ENCODE data around the gene SEPHS1. TPM values are rescaled to one million over a fixed set of nuclear protein-coding genes. Genes with fewer than 3 reads are reported as not detected.

Gene SEPHS1
- total RNA-seq, 2 experiments from 2014 or later: 74.5 to 74.7 TPM

GRCh38 chr10:13322615-13323148, 25.4 kb downstream of the SEPHS1 start:
- CTCF ChIA-PET: no interaction called here
- H3K27me3 Mint-ChIP-seq: no peaks in the 10 kb centered on the region
- no peak overlapping the region for H3K4me3 Mint-ChIP-seq
- POLR2A ChIA-PET: no interaction called here
- H3K36me3 Mint-ChIP-seq (ENCODE audit: low read depth): peaks cover 46% of the 10 kb centered on the region
- ATAC-seq (no peak), DNase-seq (no peak)
- H3K9me3 Mint-ChIP-seq (ENCODE audit: low read depth): no peaks in the 10 kb centered on the region
- H3K4me1 Mint-ChIP-seq: no peaks in the 10 kb centered on the region
- no peak overlapping the region for H3K27ac Mint-ChIP-seq
- intact Hi-C loops (cut with DNase I, micrococcal nuclease): loop anchor here in 1 of 2 experiments (2.0 kb wide), 1 partner anchor 20 kb away; no protein-coding TSS in a partner anchor

- no peak overlapping the region for H3K27ac Mint-ChIP-seq
- no peak for ATAC-seq
- intact Hi-C loops (cut with DNase I, micrococcal nuclease): no loop called here
- ChIA-PET CTCF (no interaction called here), POLR2A (no interaction called here)
- no peak for DNase-seq
- H3K9me3 Mint-ChIP-seq (ENCODE audit: low read depth): no peaks in the 10 kb centered on the region
- no peak overlapping the region for H3K4me3 Mint-ChIP-seq
- H3K27me3 Mint-ChIP-seq: no peaks in the 10 kb centered on the region
- no peaks in the 10 kb centered on the region for H3K4me1 Mint-ChIP-seq
- peaks cover 47% of the 10 kb centered on the region for H3K36me3 Mint-ChIP-seq (ENCODE audit: low read depth)
These were observed 26.5 kb downstream of the SEPHS1 start for GRCh38 chr10:13321576-13321975.

- POLR2A ChIA-PET: no interaction called here
- ATAC-seq (no peak), DNase-seq (no peak)
- Mint-ChIP-seq H3K9me3 (ENCODE audit: low read depth) (no peaks in the 10 kb centered on the region), H3K27ac (no peak overlapping the region), H3K4me1 (no peaks in the 10 kb centered on the region), H3K27me3 (no peaks in the 10 kb centered on the region), H3K4me3 (no peak overlapping the region), H3K36me3 (ENCODE audit: low read depth) (peaks cover 31% of the 10 kb centered on the region)
- CTCF ChIA-PET: no interaction called here
- intact Hi-C loops (cut with DNase I, micrococcal nuclease): no loop called here
These were observed 28.9 kb downstream of the SEPHS1 start for GRCh38 chr10:13319166-13319565.

GRCh38 chr10:13317474-13317873, 30.6 kb downstream of the SEPHS1 start:
- Mint-ChIP-seq H3K9me3 (ENCODE audit: low read depth) (no peaks in the 10 kb centered on the region), H3K27ac (no peak overlapping the region), H3K4me3 (no peak overlapping the region), H3K27me3 (no peaks in the 10 kb centered on the region), H3K36me3 (ENCODE audit: low read depth) (peaks cover 24% of the 10 kb centered on the region), H3K4me1 (no peaks in the 10 kb centered on the region)
- ATAC-seq (no peak), DNase-seq (no peak)
- ChIA-PET POLR2A (no interaction called here), CTCF (no interaction called here)
- intact Hi-C loops (cut with DNase I, micrococcal nuclease): no loop called here

- no peaks in the 10 kb centered on the region for H3K9me3 Mint-ChIP-seq (ENCODE audit: low read depth)
- ChIA-PET CTCF (no interaction called here), POLR2A (no interaction called here)
- ATAC-seq (no peak), DNase-seq (no peak)
- H3K4me3 Mint-ChIP-seq: no peak overlapping the region
- intact Hi-C loops (cut with DNase I, micrococcal nuclease): no loop called here
- no peaks in the 10 kb centered on the region for H3K27me3 Mint-ChIP-seq
- H3K4me1 Mint-ChIP-seq: no peaks in the 10 kb centered on the region
- H3K27ac Mint-ChIP-seq: no peak overlapping the region
- H3K36me3 Mint-ChIP-seq (ENCODE audit: low read depth): peaks cover 19% of the 10 kb centered on the region
These were observed 31.3 kb downstream of the SEPHS1 start for GRCh38 chr10:13316635-13317311.

GRCh38 chr10:13315361-13315760, 32.7 kb downstream of the SEPHS1 start:
- H3K4me3 Mint-ChIP-seq: no peak overlapping the region
- no peaks in the 10 kb centered on the region for H3K4me1 Mint-ChIP-seq
- no peaks in the 10 kb centered on the region for H3K9me3 Mint-ChIP-seq (ENCODE audit: low read depth)
- peaks cover 13% of the 10 kb centered on the region for H3K36me3 Mint-ChIP-seq (ENCODE audit: low read depth)
- no peak for ATAC-seq
- intact Hi-C loops (cut with DNase I, micrococcal nuclease): no loop called here
- no peak overlapping the region for H3K27ac Mint-ChIP-seq
- no peak for DNase-seq
- CTCF ChIA-PET: interaction anchor here (1.6 kb wide), 2 partner anchors 13 to 57 kb away, joined by 4 to 6 read pairs; no protein-coding TSS in a partner anchor
- no peaks in the 10 kb centered on the region for H3K27me3 Mint-ChIP-seq
- POLR2A ChIA-PET: no interaction called here

- H3K4me3 Mint-ChIP-seq: no peak overlapping the region
- CTCF ChIA-PET: interaction anchor here (0.6 to 1.6 kb wide), 2 partner anchors 9 to 131 kb away, joined by 4 read pairs; no protein-coding TSS in a partner anchor
- intact Hi-C loops (cut with DNase I, micrococcal nuclease): no loop called here
These were observed 36.9 kb downstream of the SEPHS1 start for GRCh38 chr10:13311177-13311575.

GRCh38 chr10:13310518-13311176, 37.4 kb downstream of the SEPHS1 start:
- Mint-ChIP-seq H3K27me3 (no peaks in the 10 kb centered on the region), H3K4me1 (no peaks in the 10 kb centered on the region), H3K27ac (no peak overlapping the region), H3K36me3 (ENCODE audit: low read depth) (no peaks in the 10 kb centered on the region), H3K9me3 (ENCODE audit: low read depth) (no peaks in the 10 kb centered on the region), H3K4me3 (no peak overlapping the region)
- DNase-seq (no peak), ATAC-seq (no peak)
- ChIA-PET CTCF (interaction anchor here (0.6 to 1.6 kb wide), 2 partner anchors 8 to 130 kb away, joined by 4 read pairs; no protein-coding TSS in a partner anchor), POLR2A (no interaction called here)
- intact Hi-C loops (cut with DNase I, micrococcal nuclease): no loop called here

More at GRCh38 chr10:13311177-13311575, 36.9 kb downstream of the SEPHS1 start:
- H3K9me3 Mint-ChIP-seq (ENCODE audit: low read depth): no peaks in the 10 kb centered on the region
- no peaks in the 10 kb centered on the region for H3K27me3 Mint-ChIP-seq
- POLR2A ChIA-PET: no interaction called here
- H3K36me3 Mint-ChIP-seq (ENCODE audit: low read depth): peaks cover 1% of the 10 kb centered on the region
- H3K4me1 Mint-ChIP-seq: no peaks in the 10 kb centered on the region
- DNase-seq (no peak), ATAC-seq (no peak)
- H3K27ac Mint-ChIP-seq: no peak overlapping the region

GRCh38 chr10:13309792-13310191, 38.3 kb downstream of the SEPHS1 start:
- no peaks in the 10 kb centered on the region for H3K9me3 Mint-ChIP-seq (ENCODE audit: low read depth)
- no peak overlapping the region for H3K4me3 Mint-ChIP-seq
- intact Hi-C loops (cut with DNase I, micrococcal nuclease): no loop called here
- H3K36me3 Mint-ChIP-seq (ENCODE audit: low read depth): no peaks in the 10 kb centered on the region
- ChIA-PET POLR2A (no interaction called here), CTCF (interaction anchor here (1.6 kb wide), 1 partner anchor 7 kb away, joined by 4 read pairs; no protein-coding TSS in a partner anchor)
- no peaks in the 10 kb centered on the region for H3K27me3 Mint-ChIP-seq
- ATAC-seq (no peak), DNase-seq (no peak)
- H3K27ac Mint-ChIP-seq: no peak overlapping the region
- H3K4me1 Mint-ChIP-seq: no peaks in the 10 kb centered on the region

- Mint-ChIP-seq H3K36me3 (ENCODE audit: low read depth) (no peaks in the 10 kb centered on the region), H3K4me3 (no peak overlapping the region), H3K9me3 (ENCODE audit: low read depth) (no peaks in the 10 kb centered on the region), H3K4me1 (no peaks in the 10 kb centered on the region), H3K27ac (no peak overlapping the region), H3K27me3 (no peaks in the 10 kb centered on the region)
- ChIA-PET CTCF (no interaction called here), POLR2A (no interaction called here)
- ATAC-seq: no peak
- intact Hi-C loops (cut with DNase I, micrococcal nuclease): no loop called here
- DNase-seq: no peak
These were observed 40.0 kb downstream of the SEPHS1 start for GRCh38 chr10:13308096-13308495.

GRCh38 chr10:13306103-13306502, 42.0 kb downstream of the SEPHS1 start:
- Mint-ChIP-seq H3K4me3 (no peak overlapping the region), H3K27ac (no peak overlapping the region), H3K4me1 (peaks cover 6% of the 10 kb centered on the region), H3K9me3 (ENCODE audit: low read depth) (no peaks in the 10 kb centered on the region), H3K36me3 (ENCODE audit: low read depth) (peaks cover 2% of the 10 kb centered on the region), H3K27me3 (no peaks in the 10 kb centered on the region)
- DNase-seq: no peak
- ATAC-seq: no peak
- intact Hi-C loops (cut with DNase I, micrococcal nuclease): no loop called here
- CTCF ChIA-PET: no interaction called here
- POLR2A ChIA-PET: no interaction called here

All from activated CD4-positive, alpha-beta T cell treated with anti-CD3 and anti-CD28 coated beads for 36 hours (primary cell).